ENCODE data around the gene KCNH1.

Gene KCNH1

GRCh38 chr1:210776712-210777111, 357.2 kb downstream of the KCNH1 start:
- no peak overlapping the region for H3K4me3 ChIP-seq (ENCODE audit: low read length in 2 of 2)
- no peak overlapping the region for H3K14ac ChIP-seq (ENCODE audit: low read length)
- no peak overlapping the region for H3K4ac ChIP-seq (ENCODE audit: low read length)
- no peak overlapping the region for H4K8ac ChIP-seq (ENCODE audit: low read depth, low read length)
- no peak overlapping the region for H2BK120ac ChIP-seq (ENCODE audit: low read depth, low read length)
- no CpG with 5 or more reads among the region's 3 CpGs for WGBS, 2 donors (ENCODE audit: extremely low coverage in 2 of 2, insufficient read length in 2 of 2, insufficient replicate concordance in 1 of 2)
- no peak overlapping the region for H2AK5ac ChIP-seq (ENCODE audit: low read depth, low read length)
- no peak for DNase-seq (ENCODE audit: low spot score)
- no peaks in the 10 kb centered on the region for H3K9me3 ChIP-seq (replicated peaks in 1 of 2; ENCODE audit: control insufficient read depth in 2 of 2, insufficient read depth in 1 of 2, low read depth in 1 of 2, low read length in 2 of 2)
- no peaks in the 10 kb centered on the region for H3K27me3 ChIP-seq (ENCODE audit: control insufficient read depth in 3 of 3, insufficient read depth in 3 of 3, low read depth in 1 of 3, low read length in 3 of 3)
- H3K36me3 ChIP-seq (replicated peaks in 1 of 2; ENCODE audit: control insufficient read depth in 2 of 2, insufficient read depth in 2 of 2, low read length in 2 of 2), result no peaks in the 10 kb centered on the region
- H3K4me1 ChIP-seq (ENCODE audit: control insufficient read depth in 2 of 2, insufficient read depth in 1 of 2, low read depth in 1 of 2, low read length in 2 of 2), result peaks cover 0 to 1% of the 10 kb centered on the region in 2 donors
- no peak overlapping the region for H4K91ac ChIP-seq (ENCODE audit: low read depth, low read length, poor library complexity)
- H2AFZ ChIP-seq (ENCODE audit: low read length), result no peak overlapping the region
- no peak overlapping the region for H3K23ac ChIP-seq (ENCODE audit: low read depth, low read length, poor library complexity)
- no peak overlapping the region for H3K4me2 ChIP-seq (ENCODE audit: insufficient read depth, low read length, poor library complexity, severe bottlenecking)
- no peak overlapping the region for H2BK15ac ChIP-seq (ENCODE audit: low read length)
- H2BK12ac ChIP-seq (ENCODE audit: low read length), result no peak overlapping the region
- H3K79me1 ChIP-seq (ENCODE audit: low read depth, low read length), result no peaks in the 10 kb centered on the region
- no peak overlapping the region for H2BK5ac ChIP-seq (ENCODE audit: low read length)
- H3K18ac ChIP-seq (ENCODE audit: low read length), result no peak overlapping the region
- no peak overlapping the region for H3K27ac ChIP-seq (replicated peaks; ENCODE audit: low read length)
- H3K9ac ChIP-seq (ENCODE audit: low read depth, low read length, poor library complexity), result no peak overlapping the region

GRCh38 chr1:210775289-210775688, 358.7 kb downstream of the KCNH1 start:
- H3K27ac ChIP-seq (replicated peaks; ENCODE audit: low read length), result no peak overlapping the region
- no peak overlapping the region for H4K91ac ChIP-seq (ENCODE audit: low read depth, low read length, poor library complexity)

GRCh38 chr1:210773450-210773849, 360.5 kb downstream of the KCNH1 start:
- H3K23ac ChIP-seq (ENCODE audit: low read depth, low read length, poor library complexity), result no peak overlapping the region
- no peak overlapping the region for H4K8ac ChIP-seq (ENCODE audit: low read depth, low read length)
- no peak overlapping the region for H4K91ac ChIP-seq (ENCODE audit: low read depth, low read length, poor library complexity)
- no peak overlapping the region for H2AK5ac ChIP-seq (ENCODE audit: low read depth, low read length)
- no peaks in the 10 kb centered on the region for H3K27me3 ChIP-seq (ENCODE audit: control insufficient read depth in 3 of 3, insufficient read depth in 3 of 3, low read depth in 1 of 3, low read length in 3 of 3)
- no peak overlapping the region for H3K27ac ChIP-seq (replicated peaks; ENCODE audit: low read length)
- no peak overlapping the region for H3K4me3 ChIP-seq (ENCODE audit: low read length in 2 of 2)
- H3K4me1 ChIP-seq (ENCODE audit: control insufficient read depth in 2 of 2, insufficient read depth in 1 of 2, low read depth in 1 of 2, low read length in 2 of 2), result peaks cover 5 to 12% of the 10 kb centered on the region in 2 donors
- no peak overlapping the region for H2BK12ac ChIP-seq (ENCODE audit: low read length)
- DNase-seq (ENCODE audit: low spot score), result no peak
- H3K18ac ChIP-seq (ENCODE audit: low read length), result no peak overlapping the region
- H2AFZ ChIP-seq (ENCODE audit: low read length), result no peak overlapping the region
- H3K9ac ChIP-seq (ENCODE audit: low read depth, low read length, poor library complexity), result no peak overlapping the region
- no peaks in the 10 kb centered on the region for H3K36me3 ChIP-seq (replicated peaks in 1 of 2; ENCODE audit: control insufficient read depth in 2 of 2, insufficient read depth in 2 of 2, low read length in 2 of 2)
- no peaks in the 10 kb centered on the region for H3K79me1 ChIP-seq (ENCODE audit: low read depth, low read length)
- H3K9me3 ChIP-seq (replicated peaks in 1 of 2; ENCODE audit: control insufficient read depth in 2 of 2, insufficient read depth in 1 of 2, low read depth in 1 of 2, low read length in 2 of 2), result no peaks in the 10 kb centered on the region
- no peak overlapping the region for H2BK120ac ChIP-seq (ENCODE audit: low read depth, low read length)
- H3K14ac ChIP-seq (ENCODE audit: low read length), result no peak overlapping the region
- H2BK5ac ChIP-seq (ENCODE audit: low read length), result no peak overlapping the region
- no CpG with 5 or more reads among the region's 2 CpGs for WGBS, 2 donors (ENCODE audit: extremely low coverage in 2 of 2, insufficient read length in 2 of 2, insufficient replicate concordance in 1 of 2)
- no peak overlapping the region for H2BK15ac ChIP-seq (ENCODE audit: low read length)
- H3K4me2 ChIP-seq (ENCODE audit: insufficient read depth, low read length, poor library complexity, severe bottlenecking), result no peak overlapping the region
- H3K4ac ChIP-seq (ENCODE audit: low read length), result no peak overlapping the region

More at GRCh38 chr1:210775289-210775688, 358.7 kb downstream of the KCNH1 start:
- Histone ChIP-seq H2BK15ac (ENCODE audit: low read length) (no peak overlapping the region), H3K9me3 (replicated peaks in 1 of 2; ENCODE audit: control insufficient read depth in 2 of 2, insufficient read depth in 1 of 2, low read depth in 1 of 2, low read length in 2 of 2) (no peaks in the 10 kb centered on the region), H3K27me3 (ENCODE audit: control insufficient read depth in 3 of 3, insufficient read depth in 3 of 3, low read depth in 1 of 3, low read length in 3 of 3) (no peaks in the 10 kb centered on the region), H3K4ac (ENCODE audit: low read length) (no peak overlapping the region), H3K23ac (ENCODE audit: low read depth, low read length, poor library complexity) (no peak overlapping the region), H3K79me1 (ENCODE audit: low read depth, low read length) (no peaks in the 10 kb centered on the region), H2AFZ (ENCODE audit: low read length) (no peak overlapping the region), H2BK120ac (ENCODE audit: low read depth, low read length) (no peak overlapping the region), H3K18ac (ENCODE audit: low read length) (no peak overlapping the region), H3K9ac (ENCODE audit: low read depth, low read length, poor library complexity) (no peak overlapping the region), H2BK5ac (ENCODE audit: low read length) (no peak overlapping the region), H3K14ac (ENCODE audit: low read length) (no peak overlapping the region), H3K4me3 (ENCODE audit: low read length in 2 of 2) (no peak overlapping the region), H4K8ac (ENCODE audit: low read depth, low read length) (no peak overlapping the region), H3K4me1 (ENCODE audit: control insufficient read depth in 2 of 2, insufficient read depth in 1 of 2, low read depth in 1 of 2, low read length in 2 of 2) (peaks cover 3 to 12% of the 10 kb centered on the region in 2 donors), H2BK12ac (ENCODE audit: low read length) (no peak overlapping the region), H2AK5ac (ENCODE audit: low read depth, low read length) (no peak overlapping the region), H3K36me3 (replicated peaks in 1 of 2; ENCODE audit: control insufficient read depth in 2 of 2, insufficient read depth in 2 of 2, low read length in 2 of 2) (no peaks in the 10 kb centered on the region), H3K4me2 (ENCODE audit: insufficient read depth, low read length, poor library complexity, severe bottlenecking) (no peak overlapping the region)
- DNase-seq (ENCODE audit: low spot score), result no peak
- no CpG with 5 or more reads among the region's 6 CpGs for WGBS, 2 donors (ENCODE audit: extremely low coverage in 2 of 2, insufficient read length in 2 of 2, insufficient replicate concordance in 1 of 2)

- WGBS, 2 donors (ENCODE audit: extremely low coverage in 2 of 2, insufficient read length in 2 of 2, insufficient replicate concordance in 1 of 2), result no CpG with 5 or more reads among the region's 5 CpGs
Measured at GRCh38 chr1:210771131-210771530, 362.8 kb downstream of the KCNH1 start.

More at GRCh38 chr1:210771131-210771530, 362.8 kb downstream of the KCNH1 start:
- Histone ChIP-seq H3K4me1 (ENCODE audit: control insufficient read depth in 2 of 2, insufficient read depth in 1 of 2, low read depth in 1 of 2, low read length in 2 of 2) (peaks cover 5 to 12% of the 10 kb centered on the region in 2 donors), H4K91ac (ENCODE audit: low read depth, low read length, poor library complexity) (no peak overlapping the region), H3K27ac (replicated peaks; ENCODE audit: low read length) (no peak overlapping the region), H3K79me1 (ENCODE audit: low read depth, low read length) (no peaks in the 10 kb centered on the region), H3K4ac (ENCODE audit: low read length) (no peak overlapping the region), H2AK5ac (ENCODE audit: low read depth, low read length) (no peak overlapping the region), H4K8ac (ENCODE audit: low read depth, low read length) (no peak overlapping the region), H2BK5ac (ENCODE audit: low read length) (no peak overlapping the region), H3K36me3 (replicated peaks in 1 of 2; ENCODE audit: control insufficient read depth in 2 of 2, insufficient read depth in 2 of 2, low read length in 2 of 2) (no peaks in the 10 kb centered on the region), H3K23ac (ENCODE audit: low read depth, low read length, poor library complexity) (no peak overlapping the region), H3K4me3 (ENCODE audit: low read length in 2 of 2) (no peak overlapping the region), H3K27me3 (ENCODE audit: control insufficient read depth in 3 of 3, insufficient read depth in 3 of 3, low read depth in 1 of 3, low read length in 3 of 3) (no peaks in the 10 kb centered on the region), H3K9ac (ENCODE audit: low read depth, low read length, poor library complexity) (no peak overlapping the region), H3K9me3 (replicated peaks in 1 of 2; ENCODE audit: control insufficient read depth in 2 of 2, insufficient read depth in 1 of 2, low read depth in 1 of 2, low read length in 2 of 2) (no peaks in the 10 kb centered on the region), H3K4me2 (ENCODE audit: insufficient read depth, low read length, poor library complexity, severe bottlenecking) (no peak overlapping the region), H2BK15ac (ENCODE audit: low read length) (no peak overlapping the region), H2BK12ac (ENCODE audit: low read length) (no peak overlapping the region), H3K18ac (ENCODE audit: low read length) (no peak overlapping the region), H2AFZ (ENCODE audit: low read length) (peak overlapping the region; percentile 27), H2BK120ac (ENCODE audit: low read depth, low read length) (no peak overlapping the region), H3K14ac (ENCODE audit: low read length) (no peak overlapping the region)
- no peak for DNase-seq (ENCODE audit: low spot score)

Data from neuronal stem cell (in vitro differentiated cells).